Left ventricle myocardium superior (tissue), 1 donor: Measurements from ENCODE around the gene KNTC1. TPM values are rescaled to one million over a fixed set of nuclear protein-coding genes. Genes with fewer than 3 reads are reported as not detected.
"Not testable (repeated sequence)": the region's sequence is repeated elsewhere in the genome, so short reads cannot be mapped to it uniquely, and the experiment has no call there.

Experiments used
- ATAC-seq: fragments of 200-7000 bp; cut with Tn5 transposase; one replicate; pipeline ENCODE4 v1.9.1; 2020; ENCODE audit warnings: mild to moderate bottlenecking, moderate library complexity
- DNase-seq: peaks from one replicate; pipeline ENCODE4 v3.0.0-alpha.2; 2020
- intact Hi-C: fragments of 100-400 bp; cut with micrococcal nuclease; formaldehyde crosslinking; loops from one replicate; pipeline ENCODE4 v1.11.0; 2022
- long read RNA-seq: library from polyadenylated mRNA; unstranded; transcript quantifications from one replicate; pipeline ENCODE4 v2.0.0, GENCODE V29; 2021
- total RNA-seq: library from RNA; stranded (reverse); fragmentation: NEBNext Ultra II Directional; extraction: Animal tissue kit (Norgen Biotek cat#: 25700); gene quantifications from one replicate; pipeline ENCODE4 v1.2.1, GENCODE V29; 2021
- donor health status: DM: no; HTN: yes; CAD: no; lungs with severe emphysema.

Gene KNTC1, protein sequence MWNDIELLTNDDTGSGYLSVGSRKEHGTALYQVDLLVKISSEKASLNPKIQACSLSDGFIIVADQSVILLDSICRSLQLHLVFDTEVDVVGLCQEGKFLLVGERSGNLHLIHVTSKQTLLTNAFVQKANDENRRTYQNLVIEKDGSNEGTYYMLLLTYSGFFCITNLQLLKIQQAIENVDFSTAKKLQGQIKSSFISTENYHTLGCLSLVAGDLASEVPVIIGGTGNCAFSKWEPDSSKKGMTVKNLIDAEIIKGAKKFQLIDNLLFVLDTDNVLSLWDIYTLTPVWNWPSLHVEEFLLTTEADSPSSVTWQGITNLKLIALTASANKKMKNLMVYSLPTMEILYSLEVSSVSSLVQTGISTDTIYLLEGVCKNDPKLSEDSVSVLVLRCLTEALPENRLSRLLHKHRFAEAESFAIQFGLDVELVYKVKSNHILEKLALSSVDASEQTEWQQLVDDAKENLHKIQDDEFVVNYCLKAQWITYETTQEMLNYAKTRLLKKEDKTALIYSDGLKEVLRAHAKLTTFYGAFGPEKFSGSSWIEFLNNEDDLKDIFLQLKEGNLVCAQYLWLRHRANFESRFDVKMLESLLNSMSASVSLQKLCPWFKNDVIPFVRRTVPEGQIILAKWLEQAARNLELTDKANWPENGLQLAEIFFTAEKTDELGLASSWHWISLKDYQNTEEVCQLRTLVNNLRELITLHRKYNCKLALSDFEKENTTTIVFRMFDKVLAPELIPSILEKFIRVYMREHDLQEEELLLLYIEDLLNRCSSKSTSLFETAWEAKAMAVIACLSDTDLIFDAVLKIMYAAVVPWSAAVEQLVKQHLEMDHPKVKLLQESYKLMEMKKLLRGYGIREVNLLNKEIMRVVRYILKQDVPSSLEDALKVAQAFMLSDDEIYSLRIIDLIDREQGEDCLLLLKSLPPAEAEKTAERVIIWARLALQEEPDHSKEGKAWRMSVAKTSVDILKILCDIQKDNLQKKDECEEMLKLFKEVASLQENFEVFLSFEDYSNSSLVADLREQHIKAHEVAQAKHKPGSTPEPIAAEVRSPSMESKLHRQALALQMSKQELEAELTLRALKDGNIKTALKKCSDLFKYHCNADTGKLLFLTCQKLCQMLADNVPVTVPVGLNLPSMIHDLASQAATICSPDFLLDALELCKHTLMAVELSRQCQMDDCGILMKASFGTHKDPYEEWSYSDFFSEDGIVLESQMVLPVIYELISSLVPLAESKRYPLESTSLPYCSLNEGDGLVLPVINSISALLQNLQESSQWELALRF (N-terminal part only)
- 3.5 TPM for total RNA-seq
- long read RNA-seq, result 0 reads

DNA sequence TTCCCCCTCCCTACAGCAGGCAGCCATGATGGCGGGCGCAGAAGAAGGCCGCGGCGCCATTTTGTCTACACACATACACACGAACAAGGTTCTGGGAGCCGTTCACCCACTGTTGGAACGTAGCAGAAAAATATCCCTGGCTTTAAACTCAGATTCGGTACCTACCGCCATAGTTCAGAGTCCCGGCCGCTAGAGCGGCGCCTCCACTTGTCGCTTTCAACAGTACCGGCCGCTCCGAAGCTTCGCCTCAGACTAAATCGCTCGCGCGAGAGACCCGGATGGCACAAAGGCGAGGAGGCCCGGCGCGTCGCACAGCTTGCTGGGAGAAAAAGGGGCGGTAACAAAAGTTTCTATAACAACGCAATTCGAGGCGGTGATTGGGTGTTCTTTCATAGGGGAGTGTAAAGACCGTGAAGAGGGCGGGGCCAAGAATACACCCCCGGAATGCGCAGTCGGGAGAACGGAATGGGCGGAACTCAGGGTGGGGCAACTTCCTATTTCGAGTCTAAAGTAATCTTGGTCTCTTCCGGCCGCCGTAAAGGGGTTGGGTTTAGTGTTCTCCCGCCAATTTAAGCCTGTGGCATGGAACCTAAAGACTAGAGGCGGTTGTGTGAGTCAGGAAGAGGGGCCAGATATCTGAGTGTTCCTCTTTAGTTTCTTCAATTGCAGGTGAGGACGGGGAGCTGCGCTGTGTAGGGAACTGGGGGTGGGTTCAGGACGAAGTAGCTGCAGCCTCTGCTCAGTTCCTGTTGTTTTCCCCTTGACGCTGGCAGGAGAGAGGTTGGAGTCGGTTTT, at the start of gene KNTC1, which contains the start of gene RSRC2:
Gene KNTC1, plus strand, starts transcription at position 567 of the 795 bp plus-strand sequence. CDS start 2,815 bp downstream, outside the sequence.
Gene RSRC2, minus strand, starts transcription at position 254 of the 795 bp plus-strand sequence. Its CDS starts 83 bp downstream, at position 171.
- DNase-seq (peak; percentile 96), ATAC-seq (peak; percentile 98)
- intact Hi-C loops, result no loop called here

DNA sequence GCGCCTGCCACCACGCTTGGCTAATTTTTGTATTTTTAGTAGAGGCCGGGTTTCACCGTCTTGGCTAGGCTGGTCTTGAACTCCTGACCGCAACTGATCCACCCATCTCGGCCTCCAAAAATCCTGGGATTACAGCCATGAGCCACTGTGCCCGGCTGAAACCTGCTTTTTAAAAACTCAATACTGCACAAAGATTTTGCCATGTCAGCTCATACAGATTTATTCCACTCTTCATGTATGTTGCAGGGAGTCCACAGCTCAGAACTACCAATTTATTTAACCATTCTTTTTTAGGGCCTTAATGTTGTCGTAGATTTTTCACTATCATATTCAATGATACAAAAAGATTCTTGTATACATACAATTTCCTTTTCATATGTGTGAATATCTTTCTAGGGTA, 46.3 kb upstream of the KNTC1 start:
- intact Hi-C loops, result no loop called here
- no peak for ATAC-seq
- DNase-seq, result no peak

DNA sequence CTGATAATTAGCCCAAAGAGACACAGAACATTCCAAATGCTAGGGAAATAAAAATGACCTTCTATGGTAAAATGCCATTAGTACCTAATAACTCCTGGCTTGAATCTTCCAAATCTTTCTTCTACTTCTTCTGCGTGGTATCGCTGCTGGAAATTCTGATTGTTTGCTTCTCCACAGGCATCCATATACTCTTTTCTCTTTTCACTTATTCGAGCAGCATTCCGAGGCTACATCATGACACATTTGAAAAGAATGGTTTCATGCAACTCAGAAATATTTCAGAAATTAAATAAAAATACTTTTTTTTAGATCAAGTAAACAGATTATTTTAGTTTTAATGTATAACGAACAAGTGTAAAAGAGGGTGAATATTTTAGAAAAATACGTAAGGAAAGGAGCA, 45.2 kb upstream of the KNTC1 start:
- intact Hi-C loops, result no loop called here
- DNase-seq (no peak), ATAC-seq (no peak)

DNA sequence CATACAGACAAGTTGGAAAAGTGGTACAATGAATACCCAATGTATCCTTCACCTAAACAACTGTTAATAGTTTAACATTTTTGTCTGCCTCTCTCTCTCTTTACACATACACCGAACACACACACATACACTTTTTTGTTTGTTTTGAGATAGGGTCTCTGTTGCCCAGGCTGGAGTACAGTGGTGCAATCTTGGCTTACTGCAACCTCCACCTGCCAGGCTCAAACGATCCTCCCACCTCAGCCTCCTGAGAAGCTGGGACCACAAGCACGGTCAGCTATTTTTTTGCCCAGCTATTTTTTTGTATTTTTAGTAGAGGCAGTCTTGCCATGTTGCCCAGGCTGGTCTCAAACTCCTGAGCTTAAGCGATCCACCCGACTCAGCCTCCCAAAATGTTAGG, 43.1 kb upstream of the KNTC1 start:
- intact Hi-C loops, result no loop called here
- ATAC-seq (no peak), DNase-seq (no peak)

GRCh38 chr12:122484385-122484784, 42.7 kb upstream of the KNTC1 start:
- ATAC-seq, DNase-seq, intact Hi-C loops: not testable (repeated sequence)

- DNase-seq, ATAC-seq, intact Hi-C loops: not testable (repeated sequence)
Measured at GRCh38 chr12:122486360-122486759, 40.7 kb upstream of the KNTC1 start.

DNA sequence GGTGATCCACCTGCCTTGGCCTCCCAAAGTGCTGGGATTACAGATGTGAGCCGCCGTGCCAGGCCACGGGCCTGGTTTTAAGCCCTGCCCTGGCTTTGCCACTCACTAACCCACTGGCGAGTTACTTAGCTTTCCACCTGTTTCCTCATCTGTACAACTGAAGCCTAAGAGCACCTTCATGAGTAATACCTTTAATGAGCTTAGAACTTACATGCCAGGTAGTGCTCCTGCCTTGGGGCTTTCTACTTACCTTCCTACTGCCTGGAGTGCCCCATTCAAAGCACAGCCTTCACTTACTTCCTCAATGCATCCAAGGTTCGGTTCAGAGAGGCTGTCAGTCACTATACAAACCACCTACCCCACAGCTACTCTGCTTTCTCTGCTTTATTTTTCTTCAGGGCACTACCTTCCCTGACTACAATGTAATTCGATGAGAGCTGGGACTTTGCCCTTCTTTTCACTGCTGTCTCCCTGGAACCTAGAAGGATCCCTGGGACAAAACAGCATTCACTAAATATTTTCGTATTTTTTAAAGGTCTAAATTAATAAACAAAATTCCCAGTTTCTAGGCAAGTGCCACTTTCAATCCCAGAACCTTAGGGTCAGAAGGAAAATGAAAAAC, 40.1 kb upstream of the KNTC1 start:
- DNase-seq, result no peak
- no peak for ATAC-seq
- intact Hi-C loops, result no loop called here

GRCh38 chr12:122487807-122488206, 39.2 kb upstream of the KNTC1 start:
- DNase-seq, intact Hi-C loops, ATAC-seq: not testable (repeated sequence)

DNA sequence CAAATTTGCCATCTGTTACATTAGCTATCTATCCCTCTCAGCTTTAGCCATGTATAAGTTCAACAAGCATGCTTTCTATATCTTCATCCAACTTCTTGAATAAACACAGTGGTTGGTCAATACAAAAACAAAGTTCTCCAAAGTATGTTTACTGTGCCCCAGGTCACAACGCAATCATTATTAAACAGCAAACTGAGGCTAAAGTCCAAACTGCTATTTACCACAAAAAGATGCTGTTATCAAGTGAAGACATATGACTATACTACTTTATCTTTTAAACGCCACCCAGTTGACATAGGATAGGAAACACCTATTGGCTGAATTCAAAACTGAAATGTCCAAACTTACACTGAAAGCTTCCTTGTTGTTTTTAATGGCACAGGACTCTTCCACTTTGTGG, 38.0 kb upstream of the KNTC1 start:
- intact Hi-C loops, result no loop called here
- no peak for ATAC-seq
- DNase-seq, result no peak

DNA sequence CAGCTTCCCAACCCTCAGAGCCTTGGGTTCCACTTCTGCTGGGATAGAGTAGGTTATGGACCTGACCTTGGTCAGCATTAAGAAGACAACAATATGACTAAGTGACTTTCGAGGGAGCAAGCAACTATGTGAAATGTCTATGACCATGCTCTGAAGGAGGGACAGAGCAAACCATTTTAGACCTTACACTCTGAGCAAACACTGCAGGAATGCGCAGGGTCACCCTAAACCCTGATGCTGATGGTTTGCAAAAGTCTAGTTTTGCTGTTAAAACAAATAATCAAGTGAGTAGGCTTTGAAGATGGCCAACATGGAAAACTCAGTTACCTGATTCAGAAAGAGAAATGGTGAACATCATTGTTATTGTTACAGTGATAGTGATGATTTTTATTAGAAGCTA, 35.1 kb upstream of the KNTC1 start:
- intact Hi-C loops, result no loop called here
- no peak for ATAC-seq
- DNase-seq, result no peak

DNA sequence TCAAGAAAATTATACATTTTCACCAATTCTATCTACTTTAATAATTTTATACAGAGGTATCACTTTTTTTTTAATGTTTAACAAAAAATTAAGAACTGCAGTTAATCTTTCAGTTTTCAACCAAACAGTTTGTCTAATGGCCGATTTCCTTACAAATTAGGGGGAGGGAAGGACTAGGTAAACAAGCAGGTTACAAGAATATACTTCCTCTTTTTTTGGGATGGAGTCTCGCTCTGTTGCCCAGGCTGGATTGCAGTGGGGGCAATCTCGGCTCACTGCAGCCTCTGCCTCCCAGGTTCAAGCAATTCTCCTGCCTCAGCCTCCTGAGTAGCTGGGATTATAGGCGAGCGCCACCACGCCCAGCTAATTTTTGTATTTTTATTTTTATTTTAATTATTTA, 33.8 kb upstream of the KNTC1 start:
- intact Hi-C loops, DNase-seq, ATAC-seq: not testable (repeated sequence)

DNA sequence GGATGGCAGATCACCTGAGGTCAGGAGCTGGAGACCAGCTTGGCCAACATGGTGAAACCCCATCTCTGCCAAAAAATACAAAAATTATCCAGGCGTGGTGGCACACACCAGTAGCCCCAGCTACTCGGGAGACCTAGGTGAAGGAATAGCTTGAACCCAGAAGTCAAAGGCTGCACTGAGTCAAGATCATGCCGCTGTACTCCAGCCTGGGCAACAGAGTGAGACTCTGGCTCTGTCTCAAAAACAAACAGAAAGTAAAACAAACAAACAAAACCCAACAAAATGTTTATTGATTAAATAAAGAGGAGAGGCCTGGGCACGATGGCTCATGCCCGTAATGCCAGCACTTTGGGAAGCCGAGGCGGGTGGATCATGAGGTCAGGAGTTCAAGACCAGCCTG, 31.8 kb upstream of the KNTC1 start:
- DNase-seq, result no peak
- intact Hi-C loops, result no loop called here
- no peak for ATAC-seq

DNA sequence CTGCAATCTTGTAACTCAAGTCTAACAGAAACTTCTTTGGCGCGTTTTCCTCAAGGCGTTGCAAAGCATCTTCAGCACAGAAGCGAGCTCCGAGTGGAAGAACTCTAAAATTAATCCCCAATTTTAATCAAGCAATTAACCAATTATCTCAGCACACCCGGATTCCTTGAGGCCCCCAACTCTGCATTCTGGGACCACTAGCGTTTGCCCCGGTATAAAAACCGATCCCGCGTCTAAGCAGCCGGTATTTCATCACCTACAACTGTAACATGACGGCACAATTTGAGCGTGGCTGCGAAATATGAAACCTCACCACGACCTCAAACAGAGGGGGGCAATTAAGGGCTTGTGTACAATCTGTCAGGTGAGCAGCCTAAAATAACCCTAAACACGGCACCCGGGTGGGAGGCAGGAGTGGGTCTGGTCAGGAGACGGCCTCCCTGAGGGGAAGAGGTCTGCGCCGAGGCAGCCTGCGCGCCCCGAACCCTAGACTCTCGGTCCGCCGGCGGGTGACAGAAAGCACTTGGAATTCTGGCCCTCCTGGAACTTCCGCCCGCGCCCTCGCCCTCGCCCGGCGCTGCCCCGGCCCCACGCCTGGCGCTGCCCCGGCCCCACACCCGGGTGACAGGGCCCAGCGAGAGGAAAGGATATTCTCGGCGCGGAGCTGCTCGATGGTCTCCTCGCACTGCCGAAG, 26.9 kb upstream of the KNTC1 start:
- ATAC-seq (peak; percentile 65), DNase-seq (peak; percentile 69)
- intact Hi-C loops, result no loop called here

DNA sequence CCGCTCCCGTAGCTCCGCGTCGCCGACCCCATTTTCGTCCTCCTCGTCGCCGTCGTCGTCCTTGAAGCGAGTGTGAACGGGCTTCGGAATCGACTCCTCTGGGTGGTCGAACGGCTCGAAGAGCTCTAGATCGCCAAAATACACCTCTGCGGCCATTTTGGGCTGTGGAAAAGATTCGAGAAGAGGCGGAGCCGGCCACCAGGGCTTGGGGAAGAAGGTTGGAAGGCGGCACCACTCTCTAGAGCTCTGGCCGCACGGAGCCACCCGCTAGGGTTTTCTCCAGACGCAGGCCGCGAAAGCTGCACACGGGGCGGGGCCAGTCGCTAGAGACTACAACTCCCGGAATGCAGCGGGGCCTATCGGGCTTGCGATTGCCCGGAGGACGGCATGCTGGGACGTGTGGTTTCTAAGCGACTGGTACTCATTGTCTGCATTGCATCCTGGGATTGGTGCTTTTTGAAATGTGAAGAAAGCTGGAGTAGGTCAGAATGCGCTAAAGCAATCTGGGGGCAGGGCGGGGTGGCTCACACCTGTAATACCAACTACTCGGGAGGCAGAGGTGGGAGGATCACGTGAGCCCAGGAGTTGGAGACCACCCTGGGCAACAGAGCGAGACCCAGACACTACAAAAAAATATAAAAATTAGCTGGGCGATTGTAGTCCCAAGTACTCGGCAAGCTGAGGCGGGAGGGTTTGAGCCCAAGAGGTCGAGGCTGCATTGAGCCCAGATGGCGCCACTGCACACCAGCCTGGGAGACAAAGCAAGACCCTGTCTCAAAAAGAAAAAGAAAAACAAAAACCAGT, 26.2 kb upstream of the KNTC1 start, which contains the start of gene ZCCHC8:
Gene ZCCHC8, minus strand, starts transcription at position 248 of the 804 bp plus-strand sequence. Its CDS starts 92 bp downstream, at position 156.
- ATAC-seq (peak; percentile 99), DNase-seq (peak; percentile 98)
- intact Hi-C loops, result no loop called here

DNA sequence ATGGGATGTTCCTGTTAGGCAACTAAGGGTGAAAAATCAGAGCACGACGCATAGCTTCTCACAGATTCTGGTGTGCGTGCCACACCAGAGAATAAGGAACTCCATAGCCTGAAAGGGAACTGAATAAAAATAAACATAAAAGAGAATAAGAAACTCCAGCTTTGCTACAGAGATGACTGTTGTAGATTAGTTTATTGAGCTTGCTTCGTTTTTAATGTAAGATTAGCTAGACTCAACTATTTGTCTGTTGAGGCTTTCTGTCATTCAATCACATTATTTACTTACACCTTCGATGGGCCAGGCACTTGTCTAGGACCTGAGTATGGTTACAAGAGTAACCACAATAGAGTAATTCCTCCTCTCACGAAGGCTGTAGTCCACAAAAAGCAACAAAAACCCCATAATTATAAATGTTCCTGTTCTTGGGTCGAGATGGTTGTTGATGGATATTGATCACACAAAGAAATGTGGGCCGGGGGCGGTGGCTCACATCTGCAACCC, 25.5 kb upstream of the KNTC1 start:
- no peak for DNase-seq
- intact Hi-C loops, result no loop called here
- no peak for ATAC-seq

GRCh38 chr12:122503147-122503751, 23.8 kb upstream of the KNTC1 start:
- no peak for ATAC-seq
- intact Hi-C loops, result no loop called here
- no peak for DNase-seq
